ENCODE results near the gene FAM117A.

DNA sequence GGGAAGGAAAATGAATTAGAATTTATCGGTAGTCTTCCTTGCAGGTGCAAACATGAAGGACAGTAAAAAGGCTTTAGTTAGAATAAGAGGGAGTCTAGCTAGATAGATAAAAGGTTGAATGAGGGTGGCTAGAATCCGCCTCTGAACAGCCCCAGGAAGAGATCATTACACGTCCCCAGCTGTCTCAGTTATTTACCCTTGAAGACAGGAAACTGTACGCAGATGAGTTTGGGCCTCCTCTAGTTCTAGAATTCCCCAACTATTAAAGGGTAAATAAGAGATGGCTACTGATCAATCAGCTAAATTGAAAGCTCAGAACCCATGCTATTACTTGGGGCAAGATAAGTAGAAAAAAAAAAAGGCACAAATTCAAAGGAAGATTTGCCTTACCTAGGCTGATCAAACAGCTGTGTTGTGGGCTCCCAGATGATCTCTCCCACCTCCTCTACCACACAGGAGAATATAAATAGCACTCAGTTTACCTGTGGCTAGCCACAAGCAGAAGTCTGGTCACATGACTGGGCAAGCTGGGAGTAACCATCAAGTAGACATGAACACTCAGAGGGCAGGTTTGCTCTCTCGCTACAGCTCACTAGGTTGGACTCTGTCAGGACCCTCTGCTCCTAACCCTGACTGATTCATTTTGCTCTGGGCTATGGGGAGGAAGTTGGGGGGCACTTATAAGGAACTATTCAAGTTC is 17.0 kb downstream of the FAM117A start:
- no peak for TF ChIP-seq POLR2A (IDR thresholded peaks at IDR 0.05)
- TF ChIP-seq, protein P1, sequence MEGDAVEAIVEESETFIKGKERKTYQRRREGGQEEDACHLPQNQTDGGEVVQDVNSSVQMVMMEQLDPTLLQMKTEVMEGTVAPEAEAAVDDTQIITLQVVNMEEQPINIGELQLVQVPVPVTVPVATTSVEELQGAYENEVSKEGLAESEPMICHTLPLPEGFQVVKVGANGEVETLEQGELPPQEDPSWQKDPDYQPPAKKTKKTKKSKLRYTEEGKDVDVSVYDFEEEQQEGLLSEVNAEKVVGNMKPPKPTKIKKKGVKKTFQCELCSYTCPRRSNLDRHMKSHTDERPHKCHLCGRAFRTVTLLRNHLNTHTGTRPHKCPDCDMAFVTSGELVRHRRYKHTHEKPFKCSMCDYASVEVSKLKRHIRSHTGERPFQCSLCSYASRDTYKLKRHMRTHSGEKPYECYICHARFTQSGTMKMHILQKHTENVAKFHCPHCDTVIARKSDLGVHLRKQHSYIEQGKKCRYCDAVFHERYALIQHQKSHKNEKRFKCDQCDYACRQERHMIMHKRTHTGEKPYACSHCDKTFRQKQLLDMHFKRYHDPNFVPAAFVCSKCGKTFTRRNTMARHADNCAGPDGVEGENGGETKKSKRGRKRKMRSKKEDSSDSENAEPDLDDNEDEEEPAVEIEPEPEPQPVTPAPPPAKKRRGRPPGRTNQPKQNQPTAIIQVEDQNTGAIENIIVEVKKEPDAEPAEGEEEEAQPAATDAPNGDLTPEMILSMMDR (IDR thresholded peaks at IDR 0.05) = no peak

Measured in lower leg skin (tissue), 3 donors.